Ramos (cell line): ENCODE data around the gene SNTB2.

ENCODE experiments used
- in situ Hi-C: fragments of 300-500 bp; cut with MboI; formaldehyde crosslinking; loops from one replicate; pipeline ENCODE4 v1.14.3; 2022; ENCODE audit warnings: low sequenced_read_pairs; ENCODE audit not compliant: unreplicated experiment

Gene SNTB2

DNA sequence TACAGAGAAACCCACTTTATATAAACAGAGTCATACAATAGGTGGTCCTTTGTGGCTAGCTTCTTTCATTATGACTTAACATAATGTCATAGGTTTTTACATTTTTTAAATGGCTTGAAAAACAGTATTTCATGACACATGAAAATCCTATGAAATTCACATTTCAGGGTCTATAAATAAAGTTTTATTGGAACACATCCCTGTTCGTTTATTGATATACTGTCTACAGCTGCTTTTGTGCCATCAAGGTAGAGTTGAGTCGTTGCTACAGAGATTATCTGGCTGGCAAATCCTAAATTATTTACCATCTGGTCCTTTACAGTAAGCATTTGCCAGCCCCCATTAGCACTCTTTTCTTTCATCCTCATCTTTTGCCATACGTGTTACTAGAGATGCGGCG, 126.5 kb downstream of the SNTB2 start:
- in situ Hi-C loops = no loop called here

DNA sequence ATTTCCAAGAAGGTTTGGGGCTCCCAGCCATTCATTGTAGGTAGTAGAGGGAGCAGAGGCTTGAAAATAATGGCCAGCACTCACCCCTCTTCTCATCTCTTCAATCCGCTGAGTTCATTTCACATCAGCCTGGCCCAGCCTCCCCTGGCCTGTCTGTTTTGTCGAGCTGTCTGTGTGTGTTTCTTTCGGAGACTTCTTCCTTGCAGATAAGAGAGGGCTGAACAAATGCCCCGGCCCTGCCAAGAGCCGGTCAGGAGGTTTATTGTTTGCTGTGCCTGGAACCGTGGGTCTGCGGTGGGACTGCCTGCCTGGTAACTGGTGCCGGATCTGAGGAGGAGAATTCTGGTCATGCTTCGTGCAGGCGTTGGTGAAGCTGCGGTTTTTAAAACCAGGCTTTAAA, 127.6 kb downstream of the SNTB2 start:
- in situ Hi-C loops = no loop called here

GRCh38 chr16:69315486-69316311, 128.7 kb downstream of the SNTB2 start:
- in situ Hi-C loops = no loop called here

- in situ Hi-C loops = no loop called here
Measured at GRCh38 chr16:69316595-69317034, 129.7 kb downstream of the SNTB2 start.

- in situ Hi-C loops = no loop called here
Measured at GRCh38 chr16:69318177-69318910, 131.4 kb downstream of the SNTB2 start.

- in situ Hi-C loops = no loop called here
Measured at GRCh38 chr16:69318911-69319289, 131.9 kb downstream of the SNTB2 start.

- in situ Hi-C loops = no loop called here
Measured at GRCh38 chr16:69319381-69319780, 132.4 kb downstream of the SNTB2 start.

- in situ Hi-C loops = no loop called here
Measured at GRCh38 chr16:69319826-69320739, 133.1 kb downstream of the SNTB2 start.

- in situ Hi-C loops = no loop called here
Measured at GRCh38 chr16:69320740-69321073, 133.7 kb downstream of the SNTB2 start.

DNA sequence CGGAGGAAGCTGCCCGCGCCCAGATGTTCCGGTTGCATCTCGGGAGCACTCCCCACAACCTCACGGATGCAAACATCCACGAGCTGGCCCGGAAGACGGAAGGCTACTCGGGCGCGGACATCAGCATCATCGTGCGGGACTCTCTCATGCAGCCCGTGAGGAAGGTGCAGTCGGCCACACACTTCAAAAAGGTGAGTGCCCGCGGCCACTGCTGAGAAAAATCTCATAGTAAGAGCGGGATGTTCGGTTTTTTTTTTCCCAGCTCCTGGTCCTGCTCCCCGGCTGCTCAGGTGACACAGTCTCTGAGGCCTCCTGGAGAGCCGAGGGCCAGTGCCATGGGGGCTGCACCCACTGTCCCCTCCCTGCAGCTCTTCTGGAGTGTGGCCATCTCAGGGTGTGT, 134.1 kb downstream of the SNTB2 start:
- in situ Hi-C loops = no loop called here

GRCh38 chr16:69322343-69322742, 135.4 kb downstream of the SNTB2 start:
- in situ Hi-C loops = no loop called here

DNA sequence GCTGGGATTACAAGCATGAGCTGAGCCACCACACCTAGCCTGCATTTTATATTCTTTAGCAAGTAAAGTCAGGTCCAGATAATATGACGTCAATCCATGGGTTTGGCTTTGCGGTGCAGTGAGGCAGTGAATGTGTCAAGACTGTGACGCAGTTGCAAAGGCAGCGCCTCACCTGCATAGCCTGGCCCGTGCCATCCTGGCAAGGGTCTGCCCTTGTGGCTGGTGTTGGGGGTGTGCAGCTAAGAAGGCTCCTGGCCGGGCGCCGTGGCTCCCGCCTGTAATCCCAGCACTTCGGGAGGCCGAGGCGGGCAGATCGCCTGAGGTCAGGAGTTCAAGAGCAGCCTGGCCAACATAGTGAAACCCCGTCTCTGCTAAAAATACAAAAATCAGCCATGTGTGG, 136.5 kb downstream of the SNTB2 start:
- in situ Hi-C loops = no loop called here

- in situ Hi-C loops = no loop called here
Measured at GRCh38 chr16:69324013-69324531, 137.1 kb downstream of the SNTB2 start.

GRCh38 chr16:69324585-69325253, 137.8 kb downstream of the SNTB2 start:
- in situ Hi-C loops = no loop called here

DNA sequence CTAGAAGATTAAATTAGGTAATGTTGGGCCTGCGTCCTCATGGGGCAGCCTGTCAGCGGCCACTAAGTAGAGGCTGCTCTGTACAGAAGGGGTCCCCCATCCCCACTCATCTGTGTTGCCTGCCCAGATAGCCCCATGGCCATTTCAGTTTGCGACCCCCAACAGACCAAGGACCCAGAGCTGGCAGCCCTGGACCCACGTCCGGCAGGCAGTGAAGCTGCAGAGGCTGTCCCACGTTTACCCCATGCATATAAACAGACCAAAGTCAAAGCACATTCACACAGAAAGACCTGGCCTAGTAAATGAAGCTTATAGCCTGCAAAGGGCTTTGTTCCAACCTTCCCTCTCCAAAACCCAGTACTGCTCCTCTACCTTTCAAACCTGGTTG, 138.8 kb downstream of the SNTB2 start:
- in situ Hi-C loops = no loop called here

DNA sequence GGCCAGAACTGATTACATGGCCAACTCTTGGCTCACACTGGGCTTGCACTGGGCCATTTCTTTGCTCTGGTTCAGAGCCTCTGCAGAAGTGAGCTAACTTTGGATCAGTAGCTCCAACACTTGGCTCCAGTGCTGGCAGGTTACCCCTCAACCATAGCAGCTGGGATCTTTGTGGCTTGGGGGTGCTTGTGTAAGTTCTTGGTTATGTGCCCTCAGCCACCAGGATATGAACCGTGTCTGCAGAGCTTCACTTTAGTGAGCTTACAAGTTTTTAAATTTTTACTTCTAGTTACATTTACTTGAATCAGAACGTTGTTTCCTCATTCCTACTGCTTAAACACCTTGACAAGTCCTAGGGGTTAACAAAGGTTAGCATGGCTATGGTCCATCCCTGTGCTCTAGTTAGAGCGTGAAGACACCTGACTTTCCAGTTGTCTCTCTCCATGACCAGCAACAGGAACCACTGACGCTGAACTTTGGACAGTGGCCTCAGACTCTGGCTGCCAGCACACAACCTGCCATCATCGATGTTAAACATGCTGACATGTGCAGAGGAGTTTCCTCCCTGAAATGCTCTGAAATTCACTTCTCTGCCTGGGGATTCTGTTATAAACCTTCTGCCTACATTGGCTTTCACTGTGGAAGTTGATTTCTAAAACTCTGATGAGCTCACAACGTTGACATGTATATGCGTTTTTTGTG, 139.4 kb downstream of the SNTB2 start:
- in situ Hi-C loops = no loop called here

DNA sequence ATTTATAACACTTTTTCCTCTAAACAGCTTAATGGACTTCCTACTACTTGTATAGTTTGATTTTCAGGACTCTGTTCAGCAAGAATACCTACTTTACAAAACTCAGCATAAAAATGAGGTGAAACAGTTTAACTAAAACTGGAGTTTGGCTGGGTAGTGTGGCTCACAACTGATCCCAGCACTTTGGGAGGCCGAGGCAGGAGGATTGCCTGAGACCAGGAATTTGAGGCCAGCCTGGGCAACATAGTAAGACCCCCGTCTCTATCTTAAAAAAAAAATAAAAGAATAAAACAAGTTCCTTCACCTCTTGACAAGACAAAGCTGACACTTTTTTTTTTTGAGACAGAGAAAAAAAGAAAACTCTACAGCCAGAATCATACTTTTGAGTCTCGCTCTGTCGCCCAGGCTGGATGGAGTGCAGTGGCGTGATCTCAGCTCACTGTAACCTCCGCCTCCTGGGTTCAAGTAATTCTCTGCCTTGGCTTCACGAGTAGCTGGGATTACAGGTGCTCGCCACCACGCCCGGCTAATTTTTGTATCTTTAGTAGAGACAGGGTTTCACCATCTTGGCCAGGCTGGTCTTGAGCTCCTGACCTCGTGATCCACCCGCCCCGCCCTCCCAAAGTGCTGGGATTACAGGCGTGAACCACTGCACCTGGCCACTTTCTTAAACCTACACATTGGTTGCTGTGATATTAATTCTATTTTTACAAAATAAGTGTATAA, 140.8 kb downstream of the SNTB2 start:
- in situ Hi-C loops = no loop called here

DNA sequence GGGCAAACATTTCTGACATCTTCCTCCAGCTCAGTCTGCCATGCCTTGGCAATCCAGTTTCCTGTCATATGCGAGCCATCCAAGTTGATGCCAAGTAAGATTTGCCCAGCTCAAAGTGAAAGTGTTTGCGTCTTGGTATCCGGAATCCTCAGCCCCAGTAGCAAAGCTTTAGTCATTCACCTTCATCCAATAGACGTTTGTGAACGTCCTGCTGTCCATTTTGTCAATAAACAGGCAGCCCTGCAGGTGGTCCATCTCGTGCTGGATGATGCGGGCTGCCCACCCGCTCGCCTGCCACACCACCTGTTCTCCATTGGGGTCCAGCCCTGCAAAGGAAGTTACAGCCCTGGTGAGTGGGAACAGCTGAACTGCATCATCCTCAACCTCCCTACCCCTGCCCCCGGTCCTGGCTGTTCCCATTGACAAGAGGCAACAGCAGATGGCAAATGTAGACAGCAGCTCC, 141.9 kb downstream of the SNTB2 start:
- in situ Hi-C loops = no loop called here
